ENCODE results near the gene PLEKHA8. TPM values are rescaled to one million over a fixed set of nuclear protein-coding genes. Genes with fewer than 3 reads are reported as not detected.
A peak's percentile ranks its signal among the peaks of the same experiment; 100 is the strongest.

Gene PLEKHA8
- polyA plus RNA-seq, 6 donors from 2014 or later = 1.1 to 4.1 (median 3.1) TPM

- peaks cover 0 to 5% (median 0%) of the 10 kb centered on the region in 3 donors for H3K27me3 Mint-ChIP-seq
- no peaks in the 10 kb centered on the region for H3K9me3 Mint-ChIP-seq
- no peak for ATAC-seq (ENCODE audit: low read depth in 2 of 2)
- no peaks in the 10 kb centered on the region for H3K36me3 Mint-ChIP-seq
- H3K4me1 Mint-ChIP-seq = peaks cover 8 to 13% (median 9%) of the 10 kb centered on the region in 3 donors
- peak overlapping the region in 1 of 6 donors; percentile 33 for H3K27ac Mint-ChIP-seq
- H3K4me3 Mint-ChIP-seq = peak overlapping the region; percentile 29 to 98 (median 93)
- no peak for DNase-seq
Measured at GRCh38 chr7:30136743-30137485, 108.7 kb downstream of the PLEKHA8 start.

- Mint-ChIP-seq H3K36me3 (no peaks in the 10 kb centered on the region), H3K4me1 (peaks cover 0 to 6% (median 4%) of the 10 kb centered on the region in 3 donors), H3K27ac (no peak overlapping the region), H3K4me3 (peak overlapping the region in 1 of 8 donors; percentile 8), H3K9me3 (no peaks in the 10 kb centered on the region), H3K27me3 (no peaks in the 10 kb centered on the region)
- ATAC-seq (ENCODE audit: low read depth in 2 of 2) (no peak), DNase-seq (no peak)
Measured at GRCh38 chr7:30139836-30140384, 111.7 kb downstream of the PLEKHA8 start.

GRCh38 chr7:30140456-30140855 is 112.2 kb downstream of the PLEKHA8 start:
- Mint-ChIP-seq H3K27me3 (no peaks in the 10 kb centered on the region), H3K27ac (no peak overlapping the region), H3K4me3 (no peak overlapping the region), H3K36me3 (no peaks in the 10 kb centered on the region), H3K4me1 (peaks cover 1 to 6% (median 4%) of the 10 kb centered on the region in 3 donors), H3K9me3 (no peaks in the 10 kb centered on the region)
- ATAC-seq (ENCODE audit: low read depth in 2 of 2) (no peak), DNase-seq (no peak)

- Mint-ChIP-seq H3K4me1 (peaks cover 0 to 1% (median 0%) of the 10 kb centered on the region in 3 donors), H3K9me3 (no peaks in the 10 kb centered on the region)
Measured at GRCh38 chr7:30142710-30143109, 114.5 kb downstream of the PLEKHA8 start.

GRCh38 chr7:30143748-30144251 is 115.6 kb downstream of the PLEKHA8 start:
- no peaks in the 10 kb centered on the region for H3K9me3 Mint-ChIP-seq
- no peaks in the 10 kb centered on the region for H3K36me3 Mint-ChIP-seq
- H3K4me3 Mint-ChIP-seq = no peak overlapping the region
- no peak overlapping the region for H3K27ac Mint-ChIP-seq
- ATAC-seq (ENCODE audit: low read depth in 2 of 2) (no peak), DNase-seq (no peak)
- peaks cover 0 to 1% (median under 1%) of the 10 kb centered on the region in 3 donors for H3K4me1 Mint-ChIP-seq
- H3K27me3 Mint-ChIP-seq = no peaks in the 10 kb centered on the region

More at GRCh38 chr7:30142710-30143109, 114.5 kb downstream of the PLEKHA8 start:
- Mint-ChIP-seq H3K27ac (peak overlapping the region in 1 of 6 donors; percentile 7), H3K36me3 (no peaks in the 10 kb centered on the region), H3K27me3 (no peaks in the 10 kb centered on the region), H3K4me3 (no peak overlapping the region)
- ATAC-seq (ENCODE audit: low read depth in 2 of 2) (no peak), DNase-seq (no peak)

- peaks cover 0 to 9% (median 3%) of the 10 kb centered on the region in 3 donors for H3K4me1 Mint-ChIP-seq
- peak overlapping the region in 1 of 6 donors; percentile 75 for H3K27ac Mint-ChIP-seq
- H3K9me3 Mint-ChIP-seq = no peaks in the 10 kb centered on the region
- H3K4me3 Mint-ChIP-seq = no peak overlapping the region
- no peak for DNase-seq
- H3K27me3 Mint-ChIP-seq = no peaks in the 10 kb centered on the region
- H3K36me3 Mint-ChIP-seq = no peaks in the 10 kb centered on the region
- no peak for ATAC-seq (ENCODE audit: low read depth in 2 of 2)
Measured at GRCh38 chr7:30144657-30145306, 116.6 kb downstream of the PLEKHA8 start.

GRCh38 chr7:30145426-30145970 is 117.3 kb downstream of the PLEKHA8 start:
- no peak for ATAC-seq (ENCODE audit: low read depth in 2 of 2)
- H3K27me3 Mint-ChIP-seq = no peaks in the 10 kb centered on the region
- H3K36me3 Mint-ChIP-seq = no peaks in the 10 kb centered on the region
- no peak overlapping the region for H3K4me3 Mint-ChIP-seq
- DNase-seq = no peak
- no peaks in the 10 kb centered on the region for H3K9me3 Mint-ChIP-seq
- peaks cover 0 to 9% (median 3%) of the 10 kb centered on the region in 3 donors for H3K4me1 Mint-ChIP-seq
- no peak overlapping the region for H3K27ac Mint-ChIP-seq

- Mint-ChIP-seq H3K27ac (no peak overlapping the region), H3K36me3 (no peaks in the 10 kb centered on the region), H3K4me3 (no peak overlapping the region), H3K27me3 (no peaks in the 10 kb centered on the region), H3K9me3 (no peaks in the 10 kb centered on the region), H3K4me1 (peaks cover 0 to 9% (median 3%) of the 10 kb centered on the region in 3 donors)
- no peak for DNase-seq
- ATAC-seq (ENCODE audit: low read depth in 2 of 2) = no peak
Measured at GRCh38 chr7:30146127-30146612, 118.0 kb downstream of the PLEKHA8 start.

GRCh38 chr7:30147223-30147622 is 119.0 kb downstream of the PLEKHA8 start:
- H3K4me1 Mint-ChIP-seq = peaks cover 0 to 9% (median 3%) of the 10 kb centered on the region in 3 donors
- H3K27ac Mint-ChIP-seq = no peak overlapping the region

GRCh38 chr7:30147785-30148184 is 119.6 kb downstream of the PLEKHA8 start:
- ATAC-seq (ENCODE audit: low read depth in 2 of 2) (no peak), DNase-seq (no peak)
- no peak overlapping the region for H3K4me3 Mint-ChIP-seq
- no peaks in the 10 kb centered on the region for H3K9me3 Mint-ChIP-seq
- no peaks in the 10 kb centered on the region for H3K27me3 Mint-ChIP-seq
- no peak overlapping the region for H3K27ac Mint-ChIP-seq
- H3K36me3 Mint-ChIP-seq = no peaks in the 10 kb centered on the region
- H3K4me1 Mint-ChIP-seq = peaks cover 0 to 9% (median 3%) of the 10 kb centered on the region in 3 donors

More at GRCh38 chr7:30147223-30147622, 119.0 kb downstream of the PLEKHA8 start:
- ATAC-seq (ENCODE audit: low read depth in 2 of 2) (no peak), DNase-seq (no peak)
- Mint-ChIP-seq H3K9me3 (no peaks in the 10 kb centered on the region), H3K27me3 (no peaks in the 10 kb centered on the region), H3K4me3 (no peak overlapping the region), H3K36me3 (no peaks in the 10 kb centered on the region)

GRCh38 chr7:30148426-30148825 is 120.2 kb downstream of the PLEKHA8 start:
- Mint-ChIP-seq H3K4me1 (peaks cover 0 to 9% (median 3%) of the 10 kb centered on the region in 3 donors), H3K9me3 (no peaks in the 10 kb centered on the region), H3K4me3 (peak overlapping the region in 2 of 8 donors; percentile 54 to 87), H3K27ac (peak overlapping the region in 2 of 6 donors; percentile 31 to 47), H3K36me3 (no peaks in the 10 kb centered on the region), H3K27me3 (no peaks in the 10 kb centered on the region)
- no peak for DNase-seq
- no peak for ATAC-seq (ENCODE audit: low read depth in 2 of 2)

- Mint-ChIP-seq H3K27me3 (no peaks in the 10 kb centered on the region), H3K4me1 (peaks cover 0 to 9% (median 3%) of the 10 kb centered on the region in 3 donors), H3K36me3 (no peaks in the 10 kb centered on the region), H3K27ac (peak overlapping the region in 5 of 6 donors; percentile 31 to 88 (median 60)), H3K4me3 (peak overlapping the region in 4 of 8 donors; percentile 40 to 87 (median 79)), H3K9me3 (no peaks in the 10 kb centered on the region)
- DNase-seq (peak; percentile 52), ATAC-seq (ENCODE audit: low read depth in 2 of 2) (peak; percentile 94 to 97)
Measured at GRCh38 chr7:30148951-30149459, 120.8 kb downstream of the PLEKHA8 start.

Data from naive B cell (primary cell).